HFFc6 (cell line): Measurements from ENCODE around the gene MLLT1. TPM values are rescaled to one million over a fixed set of nuclear protein-coding genes. Genes with fewer than 3 reads are reported as not detected.

Source experiments
- DNase-seq: peaks from one replicate; pipeline ENCODE4 v3.0.0-alpha.2; 2018
- H3K27ac Mint-ChIP-seq: 2 replicates; pipeline ENCODE4 v1.8.0; 2020; ENCODE audit warnings: mild to moderate bottlenecking, mixed read lengths
- H3K27me3 Mint-ChIP-seq: 2 replicates; pipeline ENCODE4 v1.8.0; 2021; ENCODE audit warnings: mild to moderate bottlenecking, moderate library complexity, mixed read lengths; ENCODE audit not compliant: insufficient read depth
- H3K36me3 Mint-ChIP-seq: 2 replicates; pipeline ENCODE4 v1.8.0; 2021; ENCODE audit warnings: low read depth, mixed read lengths
- H3K4me1 Mint-ChIP-seq: 2 replicates; pipeline ENCODE4 v1.8.0; 2020; ENCODE audit warnings: low read depth, mixed read lengths
- H3K4me3 Mint-ChIP-seq: 2 replicates; pipeline ENCODE4 v1.8.0; 2020; ENCODE audit warnings: mild to moderate bottlenecking, moderate library complexity, mixed read lengths
- H3K9me3 Mint-ChIP-seq: 2 replicates; pipeline ENCODE4 v1.8.0; 2020; ENCODE audit warnings: mild to moderate bottlenecking, mixed read lengths
- CTCF ChIP-seq: fragments of 200-600 bp; sonication (generic); IDR thresholded peaks from 2 replicates; pipeline ENCODE4 v1.5.0; 2021; ENCODE audit warnings: antibody characterized with exemption, mild to moderate bottlenecking
- total RNA-seq, 6 experiments: library from RNA; stranded (reverse); fragmentation: NEBNext Ultra II Directional; extraction: Animal tissue kit (Norgen Biotek cat#: 25700); gene quantifications; 2 replicates in 1 of 6; 3 replicates in 5 of 6; pipeline ENCODE4 v1.2.3, GENCODE V29; 2021

MLLT1 gene
- total RNA-seq, 6 experiments from 2014 or later, result 54.6 to 69.4 (median 59.5) TPM

- TF ChIP-seq CTCF, result no peak
- H3K27ac Mint-ChIP-seq, result no peak overlapping the region
- no peak for DNase-seq
- no peaks in the 10 kb centered on the region for H3K27me3 Mint-ChIP-seq
- no peak overlapping the region for H3K4me3 Mint-ChIP-seq
- H3K36me3 Mint-ChIP-seq, result peaks cover 13% of the 10 kb centered on the region
- no peaks in the 10 kb centered on the region; the same call in 1 of the 2 replicates for H3K4me1 Mint-ChIP-seq
- H3K9me3 Mint-ChIP-seq, result no peaks in the 10 kb centered on the region
Observed at GRCh38 chr19:6225232-6225865, 54.4 kb downstream of the MLLT1 start.

- no peak for TF ChIP-seq CTCF
Observed at GRCh38 chr19:6224308-6224675, 55.5 kb downstream of the MLLT1 start.

DNA sequence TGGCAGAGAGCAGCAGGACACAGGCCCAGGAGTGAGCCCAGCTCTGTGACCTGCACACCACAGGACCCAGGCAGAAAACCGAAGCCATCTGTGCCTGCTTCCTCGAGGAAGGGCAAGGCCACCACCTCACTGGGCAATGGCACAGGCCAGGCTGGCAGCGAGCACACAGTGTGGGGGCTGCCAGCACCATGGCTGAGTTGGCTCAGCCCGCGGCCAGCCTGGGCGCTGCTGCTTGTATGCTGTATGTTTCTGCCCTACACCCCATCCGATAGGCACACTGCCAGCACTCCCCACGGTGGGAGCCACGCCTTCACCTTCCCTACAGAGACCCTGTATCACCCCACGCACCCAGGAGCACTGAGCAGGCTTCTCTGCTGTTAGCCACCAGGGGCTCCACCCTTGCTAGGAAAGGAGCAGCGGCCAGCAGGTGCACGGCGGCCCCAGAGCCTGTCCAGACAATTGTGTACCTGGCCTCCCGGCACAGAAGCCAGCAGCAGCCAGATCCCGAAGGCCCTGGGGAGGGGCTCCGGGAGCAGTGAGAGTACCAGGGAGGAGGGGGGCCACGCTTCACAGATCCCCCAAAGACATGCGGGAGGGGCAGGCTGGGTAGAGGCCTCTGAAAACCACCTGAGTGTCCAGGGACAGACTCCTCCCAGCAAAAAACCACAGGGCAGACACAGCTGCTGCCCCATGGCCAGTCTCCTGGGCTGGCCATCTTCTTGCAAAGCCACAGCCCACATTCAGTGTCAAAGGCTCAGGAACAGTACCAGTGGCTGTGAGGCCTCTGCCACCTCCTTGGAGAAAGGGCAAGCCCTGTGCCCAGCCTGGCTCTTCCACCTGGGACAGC, 56.1 kb downstream of the MLLT1 start:
- H3K27ac Mint-ChIP-seq, result no peak overlapping the region

More at GRCh38 chr19:6224308-6224675, 55.5 kb downstream of the MLLT1 start:
- Mint-ChIP-seq H3K27ac (no peak overlapping the region), H3K36me3 (peaks cover 7% of the 10 kb centered on the region), H3K9me3 (no peaks in the 10 kb centered on the region), H3K4me1 (no peaks in the 10 kb centered on the region; the same call in 1 of the 2 replicates), H3K27me3 (no peaks in the 10 kb centered on the region), H3K4me3 (no peak overlapping the region)
- no peak for DNase-seq

DNA sequence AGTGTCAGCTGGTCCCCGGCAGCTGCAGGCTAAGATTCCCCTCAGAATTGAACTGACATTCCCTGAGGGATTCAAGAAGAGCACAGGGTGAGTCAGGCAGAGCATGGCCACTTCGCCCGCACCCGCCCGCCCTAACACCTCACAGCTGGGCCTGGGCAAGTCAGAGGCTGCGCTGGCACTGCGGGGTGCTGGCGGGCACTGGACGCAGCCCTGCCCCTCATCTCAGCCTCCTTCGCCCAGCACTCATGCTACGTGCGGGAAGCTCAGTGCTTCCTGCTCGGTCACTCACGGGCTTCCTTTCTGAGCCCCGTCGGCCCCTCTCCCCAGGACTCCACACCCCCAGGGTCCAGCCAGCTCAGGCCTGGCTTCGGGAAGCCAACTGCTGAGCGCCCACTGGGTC, 56.9 kb downstream of the MLLT1 start:
- Mint-ChIP-seq H3K36me3 (peaks cover 7% of the 10 kb centered on the region; the same call in 1 of the 2 replicates), H3K27me3 (peaks cover 3% of the 10 kb centered on the region; the same call in 1 of the 2 replicates)
- peak; percentile 37 for DNase-seq

More for the DNA sequence above, 56.1 kb downstream of the MLLT1 start:
- DNase-seq, result no peak
- no peak for TF ChIP-seq CTCF
- Mint-ChIP-seq H3K4me3 (no peak overlapping the region), H3K9me3 (no peaks in the 10 kb centered on the region), H3K4me1 (no peaks in the 10 kb centered on the region; the same call in 1 of the 2 replicates), H3K27me3 (no peaks in the 10 kb centered on the region), H3K36me3 (peaks cover 7% of the 10 kb centered on the region; the same call in 1 of the 2 replicates)

More for the DNA sequence above, 56.9 kb downstream of the MLLT1 start:
- no peak overlapping the region for H3K4me3 Mint-ChIP-seq
- H3K9me3 Mint-ChIP-seq, result no peaks in the 10 kb centered on the region
- H3K27ac Mint-ChIP-seq, result no peak overlapping the region
- no peaks in the 10 kb centered on the region; the same call in 1 of the 2 replicates for H3K4me1 Mint-ChIP-seq
- TF ChIP-seq CTCF, result no peak
